Uterus (tissue), 4 donors: Measurements from ENCODE around the gene NEGR1. TPM values are rescaled to one million over a fixed set of nuclear protein-coding genes. Genes with fewer than 3 reads are reported as not detected.

Experiments
- DNase-seq, 2 donors: peaks; one replicate each; pipeline ENCODE4 v3.0.0-alpha.2; 2019 to 2020
- H3K27ac ChIP-seq, 2 donors: fragments of 200-600 bp; sonication (generic); 1 replicate in 1 of 2; 2 replicates in 1 of 2; pipeline ENCODE4 v1.5.1; 2016 to 2018
- H3K27me3 ChIP-seq, 2 donors: fragments of 200-600 bp; sonication (generic); one replicate each; pipeline ENCODE4 v1.5.1; 2018 to 2019; ENCODE audit warnings: control low read depth in 1 of 2
- H3K36me3 ChIP-seq, 2 donors: fragments of 200-600 bp; sonication (generic); one replicate each; pipeline ENCODE4 v1.5.1; 2019; ENCODE audit warnings: control low read depth in 1 of 2
- H3K4me1 ChIP-seq, 2 donors: fragments of 200-600 bp; sonication (generic); one replicate each; pipeline ENCODE4 v1.5.1; 2018 to 2019; ENCODE audit warnings: control low read depth in 1 of 2
- H3K4me3 ChIP-seq, 2 donors: fragments of 200-600 bp; sonication (generic); 1 replicate in 1 of 2; 2 replicates in 1 of 2; pipeline ENCODE4 v1.5.1; 2018 to 2019; ENCODE audit warnings: mild to moderate bottlenecking in 1 of 2
- H3K9me3 ChIP-seq, 2 donors: fragments of 200-600 bp; sonication (generic); one replicate each; pipeline ENCODE4 v1.5.1; 2019; ENCODE audit warnings: control low read depth in 1 of 2
- CTCF ChIP-seq, 4 experiments: fragments of 200-600 bp in 2 of 4; fragments of 450-650 bp in 2 of 4; sonication (generic) in 2 of 4; IDR thresholded peaks; one replicate each; pipeline ENCODE4 v1.5.1; 2016 to 2019; ENCODE audit warnings: antibody characterized with exemption in 4 of 4, mild to moderate bottlenecking in 2 of 4, moderate library complexity in 1 of 4
- POLR2A ChIP-seq, 2 donors: fragments of 450-650 bp; IDR thresholded peaks; one replicate each; pipeline ENCODE4 v1.6.1; 2016; ENCODE audit warnings: antibody characterized with exemption in 2 of 2, mild to moderate bottlenecking in 1 of 2, moderate library complexity in 1 of 2
- intact Hi-C: fragments of 100-400 bp; cut with DNase I; formaldehyde crosslinking; loops from one replicate; pipeline ENCODE4 v1.15.1; 2023; ENCODE audit warnings: low total_unique reads
- total RNA-seq, 4 donors: library from RNA; depleted of rRNA in 3 of 4; stranded (reverse); fragments of >200 nt in 3 of 4; gene quantifications; one replicate each; pipeline versions ENCODE4 v1.1.0 to v1.2.4, GENCODE V29; 2014 to 2023
- donor health status: DM: yes; HTN: yes; CAD: no.

The NEGR1 gene
- total RNA-seq, 4 donors from 2014 or later: 6.7 to 42.9 (median 33.3) TPM

GRCh38 chr1:71492298-71493041 lies 789.9 kb downstream of the NEGR1 start:
- no peak overlapping the region for H3K4me3 ChIP-seq
- intact Hi-C loops: no loop called here
- no peaks in the 10 kb centered on the region for H3K36me3 ChIP-seq
- H3K27me3 ChIP-seq: no peaks in the 10 kb centered on the region
- no peaks in the 10 kb centered on the region for H3K4me1 ChIP-seq
- no peak for DNase-seq
- no peak overlapping the region for H3K27ac ChIP-seq
- no peaks in the 10 kb centered on the region for H3K9me3 ChIP-seq
- TF ChIP-seq POLR2A (IDR thresholded peaks at IDR 0.05) (no peak), CTCF (IDR thresholded peaks at IDR 0.05) (no peak)

- H3K4me3 ChIP-seq: no peak overlapping the region
- H3K27me3 ChIP-seq: no peaks in the 10 kb centered on the region
- TF ChIP-seq POLR2A (IDR thresholded peaks at IDR 0.05) (no peak), CTCF (IDR thresholded peaks at IDR 0.05) (no peak)
- H3K9me3 ChIP-seq: no peaks in the 10 kb centered on the region
- H3K36me3 ChIP-seq: no peaks in the 10 kb centered on the region
- intact Hi-C loops: no loop called here
- no peak overlapping the region for H3K27ac ChIP-seq
- DNase-seq: no peak
- no peaks in the 10 kb centered on the region for H3K4me1 ChIP-seq
These were observed 791.9 kb downstream of the NEGR1 start for GRCh38 chr1:71490432-71490831.

GRCh38 chr1:71488555-71489252 lies 793.6 kb downstream of the NEGR1 start:
- no peaks in the 10 kb centered on the region for H3K27me3 ChIP-seq
- H3K27ac ChIP-seq: no peak overlapping the region
- no peak for DNase-seq
- intact Hi-C loops: no loop called here
- no peak for TF ChIP-seq CTCF (IDR thresholded peaks at IDR 0.05)
- no peak for TF ChIP-seq POLR2A (IDR thresholded peaks at IDR 0.05)
- H3K36me3 ChIP-seq: no peaks in the 10 kb centered on the region
- H3K4me1 ChIP-seq: no peaks in the 10 kb centered on the region
- no peaks in the 10 kb centered on the region for H3K9me3 ChIP-seq
- H3K4me3 ChIP-seq: no peak overlapping the region

GRCh38 chr1:71473331-71473730 lies 809.0 kb downstream of the NEGR1 start:
- Histone ChIP-seq H3K4me3 (no peak overlapping the region), H3K36me3 (no peaks in the 10 kb centered on the region), H3K9me3 (no peaks in the 10 kb centered on the region), H3K27ac (no peak overlapping the region), H3K27me3 (no peaks in the 10 kb centered on the region), H3K4me1 (no peaks in the 10 kb centered on the region)
- TF ChIP-seq CTCF (IDR thresholded peaks at IDR 0.05): no peak
- TF ChIP-seq POLR2A (IDR thresholded peaks at IDR 0.05): no peak
- intact Hi-C loops: no loop called here
- DNase-seq: no peak

GRCh38 chr1:71465093-71465492 lies 817.2 kb downstream of the NEGR1 start:
- H3K27ac ChIP-seq: no peak overlapping the region
- no peaks in the 10 kb centered on the region for H3K9me3 ChIP-seq
- H3K27me3 ChIP-seq: no peaks in the 10 kb centered on the region
- H3K36me3 ChIP-seq: no peaks in the 10 kb centered on the region
- intact Hi-C loops: no loop called here
- no peak for DNase-seq
- no peaks in the 10 kb centered on the region for H3K4me1 ChIP-seq
- TF ChIP-seq POLR2A (IDR thresholded peaks at IDR 0.05) (no peak), CTCF (IDR thresholded peaks at IDR 0.05) (no peak)
- no peak overlapping the region for H3K4me3 ChIP-seq
